ENCODE results near the gene CPXCR1.
A peak's percentile ranks its signal among the peaks of the same experiment; 100 is the strongest.
"Not testable (repeated sequence)": the region's sequence is repeated elsewhere in the genome, so short reads cannot be mapped to it uniquely, and the experiment has no call there.

The CPXCR1 gene

DNA sequence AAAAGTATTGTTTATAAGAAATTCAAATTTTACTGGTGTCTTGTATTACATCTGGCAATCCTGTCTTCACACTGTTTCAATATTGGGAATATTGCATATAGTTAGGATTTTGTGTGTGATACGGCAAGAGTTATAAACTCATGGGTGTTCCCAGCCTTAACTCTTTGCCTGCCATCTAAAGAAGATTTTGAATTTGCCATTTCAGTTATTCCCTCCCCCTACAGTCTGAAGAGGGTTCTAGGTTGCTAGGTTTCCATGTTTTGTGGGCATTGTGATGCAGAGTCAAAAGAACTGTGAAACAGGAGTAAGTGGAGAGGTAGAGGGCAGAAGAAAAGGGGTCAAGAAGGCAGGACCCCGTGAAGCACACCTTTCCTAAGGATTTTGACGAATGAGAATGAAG, at the start of gene CPXCR1:
Gene CPXCR1, plus strand, starts transcription at position 301 of the 400 bp plus-strand sequence. CDS start 6,190 bp downstream, outside the sequence.
- Mint-ChIP-seq H3K4me3 (peak within 1 kb of the TSS in 1 of 2 donors; percentile 24), H3K9me3 (peaks cover 0 to 7% of the 10 kb centered on the region in 2 donors), H3K27me3 (no peaks in the 10 kb centered on the region), H3K27ac (no peak within 1 kb of the TSS), H3K4me1 (no peaks in the 10 kb centered on the region)
- ATAC-seq (no peak), DNase-seq (no peak)

DNA sequence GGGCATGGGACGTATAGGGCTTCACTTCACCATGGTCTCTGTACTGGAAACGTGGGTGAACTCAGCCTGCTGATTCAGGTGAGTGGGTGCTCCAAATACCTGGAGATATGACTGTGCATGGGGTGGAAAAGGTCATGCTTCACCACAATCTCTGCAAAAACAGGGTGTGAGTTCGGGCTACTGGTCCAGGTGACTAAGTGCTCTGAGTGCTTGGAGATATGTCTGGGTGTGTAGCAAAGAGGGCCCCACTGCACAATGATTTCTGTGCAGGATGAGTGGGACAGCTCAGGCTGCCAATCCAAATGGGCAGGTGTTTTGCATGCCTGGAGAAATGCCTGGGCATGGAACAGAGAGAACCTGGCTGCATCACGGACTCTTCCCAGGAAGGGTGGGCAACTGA, 11.2 kb upstream of the CPXCR1 start:
- DNase-seq (no peak), ATAC-seq (no peak)
- Mint-ChIP-seq H3K4me1 (no peaks in the 10 kb centered on the region), H3K4me3 (no peak overlapping the region), H3K27ac (no peak overlapping the region), H3K27me3 (no peaks in the 10 kb centered on the region), H3K9me3 (peaks cover 0 to 5% of the 10 kb centered on the region in 2 donors)

DNA sequence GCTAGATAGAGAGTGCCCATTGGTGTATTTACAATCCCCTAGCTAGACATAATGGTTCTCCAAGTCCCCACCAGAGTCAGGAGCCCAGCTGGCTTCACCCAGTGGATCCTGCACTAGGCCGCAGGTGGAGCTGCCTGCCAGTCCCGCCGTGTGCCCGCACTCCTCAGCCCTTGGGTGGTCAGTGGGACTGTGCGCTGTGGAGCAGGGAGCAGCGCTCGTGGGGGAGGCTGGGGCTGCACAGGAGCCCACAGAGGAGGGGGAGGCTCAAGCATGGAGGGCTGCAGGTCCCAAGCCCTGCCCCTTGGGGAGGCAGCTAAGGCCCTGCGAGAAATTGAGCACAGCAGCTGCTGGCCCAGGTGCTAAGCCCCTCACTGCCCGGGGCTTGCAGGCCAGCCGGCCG, 810 bp upstream of the CPXCR1 start:
- H3K4me3 Mint-ChIP-seq, H3K27me3 Mint-ChIP-seq, DNase-seq, H3K4me1 Mint-ChIP-seq, H3K27ac Mint-ChIP-seq, ATAC-seq, H3K9me3 Mint-ChIP-seq: not testable (repeated sequence)

DNA sequence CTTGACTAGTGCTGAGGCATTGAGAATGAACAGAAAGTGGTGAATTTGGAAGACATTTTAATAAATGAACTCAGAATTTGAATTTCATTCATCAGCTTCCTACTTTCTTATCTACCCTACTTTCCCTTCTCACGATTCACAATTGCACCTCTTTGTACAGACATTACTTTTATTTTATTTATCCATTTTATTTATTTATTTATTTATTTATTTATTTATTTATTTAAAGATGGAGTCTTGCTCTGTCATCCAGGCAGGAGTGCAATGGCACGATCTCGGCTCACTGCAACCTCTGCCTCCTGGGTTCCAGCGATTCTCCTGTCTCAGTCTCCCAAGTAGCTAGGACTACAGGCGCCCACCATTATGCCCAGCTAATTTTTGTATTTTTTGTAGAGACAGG, 5.3 kb downstream of the CPXCR1 start:
- not testable (repeated sequence) for H3K27me3 Mint-ChIP-seq, DNase-seq, H3K4me3 Mint-ChIP-seq, H3K27ac Mint-ChIP-seq, H3K4me1 Mint-ChIP-seq, H3K9me3 Mint-ChIP-seq, ATAC-seq

DNA sequence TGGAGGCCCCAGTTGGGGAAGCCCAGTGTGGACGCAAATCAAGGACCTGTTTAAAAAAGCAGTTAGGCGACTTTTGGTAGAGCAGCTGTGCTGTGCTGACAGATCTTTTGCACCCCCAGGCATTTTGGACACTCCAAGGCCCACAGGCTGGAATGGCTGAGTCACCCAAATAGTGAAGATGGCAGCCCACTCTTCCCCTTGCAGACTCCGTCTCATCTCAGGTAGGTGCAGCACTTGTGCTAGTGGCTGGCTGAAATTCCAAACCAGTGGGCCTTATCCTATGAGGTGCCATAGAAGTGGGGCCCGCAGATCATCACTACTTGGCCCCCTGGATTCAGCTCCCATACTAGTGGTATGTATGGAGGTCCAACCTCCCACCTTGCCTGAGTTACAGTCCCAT, 42.8 kb downstream of the CPXCR1 start:
- Mint-ChIP-seq H3K27me3 (no peaks in the 10 kb centered on the region), H3K27ac (no peak overlapping the region), H3K9me3 (peaks cover 0 to 17% of the 10 kb centered on the region in 2 donors), H3K4me3 (no peak overlapping the region), H3K4me1 (no peaks in the 10 kb centered on the region)
- DNase-seq (no peak), ATAC-seq (no peak)
